HepG2 (cell line): ENCODE data around the gene SEC23IP. TPM values are rescaled to one million over a fixed set of nuclear protein-coding genes. Genes with fewer than 3 reads are reported as not detected.

Experiments used
- AKAP8 ChIP-seq: sonication (generic); formaldehyde crosslinking; IDR thresholded peaks from 2 replicates; pipeline ENCODE4 v1.5.1; 2020; ENCODE audit warnings: mild to moderate bottlenecking, missing genetic modification reagents
- CREM ChIP-seq, 2 experiments: sonication (generic) in 1 of 2; formaldehyde crosslinking in 1 of 2; IDR thresholded peaks; 2 replicates each; pipeline versions ENCODE4 v1.4.0 to v1.6.1; 2016 to 2020; ENCODE audit warnings: antibody characterized with exemption in 1 of 2, mild to moderate bottlenecking in 1 of 2, missing genetic modification reagents in 1 of 2
- MBNL3 ChIP-seq: fragments of 250-450 bp; sonication (Bioruptor Pico); conservative IDR thresholded peaks from 2 replicates; pipeline ENCODE4 v1.8.0; 2022; ENCODE audit warnings: mild to moderate bottlenecking, inconsistent platforms
- NCOA1 ChIP-seq: sonication (generic); formaldehyde crosslinking; IDR thresholded peaks from 2 replicates; pipeline ENCODE4 v1.9.0; 2021; ENCODE audit warnings: missing genetic modification reagents
- REXO4 ChIP-seq: sonication (generic); formaldehyde crosslinking; IDR thresholded peaks from 2 replicates; pipeline ENCODE4 v1.8.0; 2022; ENCODE audit warnings: missing genetic modification reagents, mild to moderate bottlenecking, borderline replicate concordance
- TSC22D2 ChIP-seq: sonication (generic); formaldehyde crosslinking; IDR thresholded peaks from 2 replicates; pipeline ENCODE4 v1.5.1; 2020; ENCODE audit warnings: missing genetic modification reagents, mild to moderate bottlenecking, borderline replicate concordance
- XRCC5 ChIP-seq: fragments of 200-400 bp; formaldehyde crosslinking; optimal IDR thresholded peaks from 2 replicates; pipeline ENCODE3; 2017; ENCODE audit warnings: mild to moderate bottlenecking, low read length
- ZNF101 ChIP-seq: sonication (generic); formaldehyde crosslinking; IDR thresholded peaks from 2 replicates; pipeline ENCODE4 v1.4.0; 2020; ENCODE audit warnings: mild to moderate bottlenecking, low read depth, missing genetic modification reagents, borderline replicate concordance
- ZNF256 ChIP-seq: sonication (generic); formaldehyde crosslinking; conservative IDR thresholded peaks from 2 replicates; pipeline ENCODE4 v1.4.0; 2020; ENCODE audit warnings: missing genetic modification reagents
- ZNF383 ChIP-seq: sonication (generic); formaldehyde crosslinking; IDR thresholded peaks from 2 replicates; pipeline ENCODE4 v1.4.0; 2020; ENCODE audit warnings: missing genetic modification reagents, mild to moderate bottlenecking, borderline replicate concordance
- ZNF451 ChIP-seq: sonication (generic); formaldehyde crosslinking; IDR thresholded peaks from 2 replicates; pipeline ENCODE4 v1.5.0; 2020; ENCODE audit warnings: mild to moderate bottlenecking, missing genetic modification reagents
- ZNF496 ChIP-seq: sonication (generic); formaldehyde crosslinking; IDR thresholded peaks from 2 replicates; pipeline ENCODE4 v1.8.1; 2023; ENCODE audit warnings: mild to moderate bottlenecking, moderate library complexity, missing genetic modification reagents; ENCODE audit not compliant: insufficient replicate concordance
- ZNF549 ChIP-seq: sonication (generic); formaldehyde crosslinking; IDR thresholded peaks from 2 replicates; pipeline ENCODE4 v1.5.0; 2020; ENCODE audit warnings: missing genetic modification reagents
- ZNF614 ChIP-seq: IDR thresholded peaks from 2 replicates; pipeline ENCODE4 v1.6.1; 2018; ENCODE audit warnings: missing biosample characterization, missing genetic modification reagents, inconsistent platforms, borderline replicate concordance
- polyA plus RNA-seq, 8 experiments: library from polyadenylated mRNA; depleted of rRNA in 3 of 8; stranded (reverse) in 7 of 8; unstranded in 1 of 8; fragments of >200 nt; fragmentation: Illumina TruSeq in 4 of 8; extraction: Trizol in 4 of 8; gene quantifications; 2 replicates each; pipeline versions ENCODE4 v1.2.1 to v1.2.3, GENCODE V29; 2011 to 2016; ENCODE audit warnings: low read depth in 4 of 8, missing spikeins in 1 of 8, mixed read lengths in 1 of 8; ENCODE audit not compliant: insufficient read depth in 1 of 8
- total RNA-seq, 5 experiments: library from RNA; depleted of rRNA; stranded (reverse); fragments of >200 nt; fragmentation: Illumina TruSeq; extraction: Trizol; gene quantifications; 2 replicates each; pipeline ENCODE4 v1.2.3, GENCODE V29; 2016; ENCODE audit warnings: low read depth in 1 of 5
- TF ChIP-seq, protein P1 (sequence below): sonication (generic); formaldehyde crosslinking; IDR thresholded peaks from 2 replicates; pipeline ENCODE4 v1.9.0; 2021; ENCODE audit warnings: missing genetic modification reagents, borderline replicate concordance
- TF ChIP-seq, protein P2 (sequence below): sonication (generic); formaldehyde crosslinking; IDR thresholded peaks from 2 replicates; pipeline ENCODE4 v1.4.0; 2020; ENCODE audit warnings: mild to moderate bottlenecking, missing genetic modification reagents
- TF ChIP-seq, protein P3 (sequence below): sonication (generic); formaldehyde crosslinking; IDR thresholded peaks from 2 replicates; pipeline ENCODE4 v1.4.0; 2020; ENCODE audit warnings: missing genetic modification reagents, borderline replicate concordance

The SEC23IP gene
- total and polyA plus RNA-seq, 2 of the 13 experiments (the other 11 are each of a cell fraction or from before 2014, with no cell fraction given): 32.3 to 57.7 TPM

DNA sequence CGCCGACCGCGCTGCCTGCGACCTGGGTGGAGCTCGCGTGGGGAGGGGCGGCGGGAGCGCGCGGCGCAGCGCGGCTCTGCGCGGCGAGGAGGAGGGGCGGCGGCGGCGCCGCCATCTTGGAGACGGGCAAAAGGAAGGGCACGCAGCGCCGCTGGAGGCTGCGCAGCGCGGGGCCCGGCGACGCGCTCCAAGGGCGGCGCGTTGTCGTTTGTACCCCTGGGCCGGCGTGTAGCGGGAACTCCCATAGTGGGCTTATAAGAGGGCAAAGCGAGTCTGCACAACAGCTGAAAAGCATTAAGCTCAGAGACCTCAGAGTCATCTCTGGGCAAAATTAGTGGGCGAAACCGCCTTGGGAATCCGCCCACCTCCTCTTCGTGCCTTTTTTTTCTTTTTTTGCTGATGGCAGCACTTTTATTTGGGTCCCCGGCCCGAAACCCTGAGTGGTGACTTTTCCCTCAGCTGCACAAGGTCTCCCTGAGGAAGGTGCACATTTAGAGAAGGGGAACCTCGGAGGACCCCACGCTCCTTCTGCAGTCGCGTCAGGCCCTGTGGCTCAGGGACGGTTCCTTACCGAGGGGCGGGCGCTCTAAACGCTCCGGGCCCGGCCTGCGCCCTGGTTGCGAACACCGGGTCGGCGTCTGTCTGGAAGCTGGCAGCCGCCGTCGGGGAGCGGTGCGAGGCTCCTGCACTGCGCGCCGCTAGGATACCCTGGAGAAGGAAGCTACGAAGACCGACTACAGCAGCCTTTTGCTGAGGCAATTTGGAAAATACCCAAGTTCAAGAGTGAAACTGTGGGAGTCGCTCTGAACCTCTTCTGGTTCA is 19.5 kb upstream of the SEC23IP start (continued):
- TF ChIP-seq, protein P1, sequence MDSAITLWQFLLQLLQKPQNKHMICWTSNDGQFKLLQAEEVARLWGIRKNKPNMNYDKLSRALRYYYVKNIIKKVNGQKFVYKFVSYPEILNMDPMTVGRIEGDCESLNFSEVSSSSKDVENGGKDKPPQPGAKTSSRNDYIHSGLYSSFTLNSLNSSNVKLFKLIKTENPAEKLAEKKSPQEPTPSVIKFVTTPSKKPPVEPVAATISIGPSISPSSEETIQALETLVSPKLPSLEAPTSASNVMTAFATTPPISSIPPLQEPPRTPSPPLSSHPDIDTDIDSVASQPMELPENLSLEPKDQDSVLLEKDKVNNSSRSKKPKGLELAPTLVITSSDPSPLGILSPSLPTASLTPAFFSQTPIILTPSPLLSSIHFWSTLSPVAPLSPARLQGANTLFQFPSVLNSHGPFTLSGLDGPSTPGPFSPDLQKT: no peak
- TF ChIP-seq CREM (IDR thresholded peaks at IDR 0.05): 0 out of 2 replicates have a peak, but pooled peaks have one; percentile 22
- no peak for TF ChIP-seq CREM (CRISPR knock-in tag; IDR thresholded peaks at IDR 0.05)
- no peak for TF ChIP-seq TSC22D2 (CRISPR knock-in tag)
- no peak for TF ChIP-seq MBNL3 (CRISPR knock-in tag)
- no peak for TF ChIP-seq ZNF496 (CRISPR knock-in tag)
- no peak for TF ChIP-seq REXO4
- TF ChIP-seq, protein P2, sequence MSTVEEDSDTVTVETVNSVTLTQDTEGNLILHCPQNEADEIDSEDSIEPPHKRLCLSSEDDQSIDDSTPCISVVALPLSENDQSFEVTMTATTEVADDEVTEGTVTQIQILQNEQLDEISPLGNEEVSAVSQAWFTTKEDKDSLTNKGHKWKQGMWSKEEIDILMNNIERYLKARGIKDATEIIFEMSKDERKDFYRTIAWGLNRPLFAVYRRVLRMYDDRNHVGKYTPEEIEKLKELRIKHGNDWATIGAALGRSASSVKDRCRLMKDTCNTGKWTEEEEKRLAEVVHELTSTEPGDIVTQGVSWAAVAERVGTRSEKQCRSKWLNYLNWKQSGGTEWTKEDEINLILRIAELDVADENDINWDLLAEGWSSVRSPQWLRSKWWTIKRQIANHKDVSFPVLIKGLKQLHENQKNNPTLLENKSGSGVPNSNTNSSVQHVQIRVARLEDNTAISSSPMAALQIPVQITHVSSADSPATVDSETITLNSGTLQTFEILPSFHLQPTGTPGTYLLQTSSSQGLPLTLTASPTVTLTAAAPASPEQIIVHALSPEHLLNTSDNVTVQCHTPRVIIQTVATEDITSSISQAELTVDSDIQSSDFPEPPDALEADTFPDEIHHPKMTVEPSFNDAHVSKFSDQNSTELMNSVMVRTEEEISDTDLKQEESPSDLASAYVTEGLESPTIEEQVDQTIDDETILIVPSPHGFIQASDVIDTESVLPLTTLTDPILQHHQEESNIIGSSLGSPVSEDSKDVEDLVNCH (CRISPR knock-in tag): no peak
- TF ChIP-seq, protein P3, sequence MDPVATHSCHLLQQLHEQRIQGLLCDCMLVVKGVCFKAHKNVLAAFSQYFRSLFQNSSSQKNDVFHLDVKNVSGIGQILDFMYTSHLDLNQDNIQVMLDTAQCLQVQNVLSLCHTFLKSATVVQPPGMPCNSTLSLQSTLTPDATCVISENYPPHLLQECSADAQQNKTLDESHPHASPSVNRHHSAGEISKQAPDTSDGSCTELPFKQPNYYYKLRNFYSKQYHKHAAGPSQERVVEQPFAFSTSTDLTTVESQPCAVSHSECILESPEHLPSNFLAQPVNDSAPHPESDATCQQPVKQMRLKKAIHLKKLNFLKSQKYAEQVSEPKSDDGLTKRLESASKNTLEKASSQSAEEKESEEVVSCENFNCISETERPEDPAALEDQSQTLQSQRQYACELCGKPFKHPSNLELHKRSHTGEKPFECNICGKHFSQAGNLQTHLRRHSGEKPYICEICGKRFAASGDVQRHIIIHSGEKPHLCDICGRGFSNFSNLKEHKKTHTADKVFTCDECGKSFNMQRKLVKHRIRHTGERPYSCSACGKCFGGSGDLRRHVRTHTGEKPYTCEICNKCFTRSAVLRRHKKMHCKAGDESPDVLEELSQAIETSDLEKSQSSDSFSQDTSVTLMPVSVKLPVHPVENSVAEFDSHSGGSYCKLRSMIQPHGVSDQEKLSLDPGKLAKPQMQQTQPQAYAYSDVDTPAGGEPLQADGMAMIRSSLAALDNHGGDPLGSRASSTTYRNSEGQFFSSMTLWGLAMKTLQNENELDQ (CRISPR knock-in tag): no peak
- TF ChIP-seq AKAP8 (CRISPR knock-in tag): no peak
- TF ChIP-seq ZNF101: no peak
- peak; percentile 75 for TF ChIP-seq ZNF451 (CRISPR knock-in tag)
- no peak for TF ChIP-seq NCOA1 (CRISPR knock-in tag)
- no peak for TF ChIP-seq ZNF256 (CRISPR knock-in tag)
- TF ChIP-seq XRCC5: peak; percentile 55
- no peak for TF ChIP-seq ZNF383 (CRISPR knock-in tag)
- TF ChIP-seq ZNF614 (CRISPR knock-in tag): no peak
- TF ChIP-seq ZNF549 (CRISPR knock-in tag): no peak
